ENCODE results near the gene KIR2DL1.
"Not testable (repeated sequence)": the region's sequence is repeated elsewhere in the genome, so short reads cannot be mapped to it uniquely, and the experiment has no call there.

- not testable (repeated sequence) for TF ChIP-seq CTCF (conservative IDR thresholded peaks at IDR 0.05; ENCODE audit: low read length); EZH2phosphoT487 (IDR thresholded peaks at IDR 0.05; ENCODE audit: borderline replicate concordance)
Observed at GRCh38 chr19:54788154-54788553, 18.6 kb downstream of the KIR2DL1 start.

All from Loucy (cell line).